ENCODE measurements around the gene RCAN1. TPM values are rescaled to one million over a fixed set of nuclear protein-coding genes. Genes with fewer than 3 reads are reported as not detected.

Gene RCAN1
- total and polyA plus RNA-seq, 2 of the 13 experiments (the other 11 are each of a cell fraction or from before 2014, with no cell fraction given) = 9.4 to 34.1 TPM

DNA sequence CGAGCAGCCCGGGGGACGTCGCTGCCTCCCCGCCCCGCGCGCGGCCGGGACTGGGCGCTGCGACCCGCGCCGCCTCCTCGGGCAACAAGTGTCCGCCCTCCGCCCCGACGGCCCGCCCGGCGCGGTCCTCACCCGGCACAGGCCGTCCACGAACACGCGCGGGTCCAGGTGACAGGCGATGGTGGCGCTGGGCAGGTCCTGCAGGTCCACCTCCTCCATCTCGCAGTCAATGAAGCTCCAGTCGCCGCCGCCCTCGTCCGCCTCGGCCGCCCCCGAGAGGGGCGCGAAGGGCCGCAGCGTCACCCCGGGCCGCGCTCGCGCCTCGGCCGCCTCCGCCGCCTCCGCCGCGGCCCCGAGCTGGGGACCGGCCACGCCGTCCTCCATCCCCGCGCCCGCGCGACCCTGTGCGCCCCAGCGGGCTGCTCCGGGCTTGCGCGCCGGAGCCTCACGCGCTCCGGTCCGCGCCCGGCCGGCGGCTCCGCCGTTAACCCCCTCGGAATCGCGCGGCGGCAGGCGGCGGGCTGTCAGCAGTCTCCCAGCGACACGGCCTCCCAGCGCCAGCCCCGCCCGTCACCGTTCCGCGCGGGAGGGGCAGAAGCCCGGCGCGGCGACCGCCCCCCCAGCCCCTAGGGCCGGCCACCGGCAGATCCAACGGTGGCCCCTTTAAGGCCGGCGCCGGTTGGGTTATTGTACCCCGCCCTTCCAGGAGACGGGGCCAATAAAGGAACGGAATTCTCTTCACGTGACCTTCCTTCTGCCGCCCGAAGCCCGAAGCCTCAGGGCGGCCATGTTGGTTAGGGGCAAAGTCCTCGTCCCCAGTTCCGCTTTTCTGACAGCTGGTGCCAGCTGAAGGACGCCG, at the start of gene RCAN1 (continued):
- TF ChIP-seq, protein P1, sequence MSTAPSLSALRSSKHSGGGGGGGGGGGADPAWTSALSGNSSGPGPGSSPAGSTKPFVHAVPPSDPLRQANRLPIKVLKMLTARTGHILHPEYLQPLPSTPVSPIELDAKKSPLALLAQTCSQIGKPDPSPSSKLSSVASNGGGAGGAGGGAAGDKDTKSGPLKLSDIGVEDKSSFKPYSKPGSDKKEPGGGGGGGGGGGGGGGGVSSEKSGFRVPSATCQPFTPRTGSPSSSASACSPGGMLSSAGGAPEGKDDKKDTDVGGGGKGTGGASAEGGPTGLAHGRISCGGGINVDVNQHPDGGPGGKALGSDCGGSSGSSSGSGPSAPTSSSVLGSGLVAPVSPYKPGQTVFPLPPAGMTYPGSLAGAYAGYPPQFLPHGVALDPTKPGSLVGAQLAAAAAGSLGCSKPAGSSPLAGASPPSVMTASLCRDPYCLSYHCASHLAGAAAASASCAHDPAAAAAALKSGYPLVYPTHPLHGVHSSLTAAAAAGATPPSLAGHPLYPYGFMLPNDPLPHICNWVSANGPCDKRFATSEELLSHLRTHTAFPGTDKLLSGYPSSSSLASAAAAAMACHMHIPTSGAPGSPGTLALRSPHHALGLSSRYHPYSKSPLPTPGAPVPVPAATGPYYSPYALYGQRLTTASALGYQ (CRISPR knock-in tag; IDR thresholded peaks at IDR 0.05) = peak; percentile 66; the same call in 1 of the 2 replicates
- TF ChIP-seq SALL1 (CRISPR knock-in tag; IDR thresholded peaks at IDR 0.05) (peak; percentile 58; the same call in 1 of the 2 replicates), TGIF2 (CRISPR knock-in tag; IDR thresholded peaks at IDR 0.05) (peak; percentile 98), ZKSCAN8 (CRISPR knock-in tag; IDR thresholded peaks at IDR 0.05; ENCODE audit: borderline replicate concordance) (no peak), ZNF263 (CRISPR knock-in tag; IDR thresholded peaks at IDR 0.05) (0 out of 2 replicates have a peak, but pooled peaks have one; percentile 44), GABPB1 (CRISPR knock-in tag; IDR thresholded peaks at IDR 0.05) (peak; percentile 86), TAF15 (IDR thresholded peaks at IDR 0.05; ENCODE audit: low read depth, low read length, poor library complexity, severe bottlenecking) (peak; percentile 25), REXO4 (CRISPR knock-in tag; IDR thresholded peaks at IDR 0.05; ENCODE audit: borderline replicate concordance) (no peak), ZMYM4 (CRISPR knock-in tag; IDR thresholded peaks at IDR 0.05) (peak; percentile 82; the same call in 1 of the 2 replicates), HCFC1 (IDR thresholded peaks at IDR 0.05; ENCODE audit: low read depth, low read length) (peak; percentile 79), PHF20 (CRISPR knock-in tag; IDR thresholded peaks at IDR 0.05) (peak; percentile 82), GLI4 (CRISPR knock-in tag; IDR thresholded peaks at IDR 0.05; ENCODE audit: borderline replicate concordance) (no peak), ZC3H13 (CRISPR knock-in tag; IDR thresholded peaks at IDR 0.05) (no peak; the same call in 1 of the 2 replicates), TP53 (CRISPR knock-in tag; conservative IDR thresholded peaks at IDR 0.05) (0 out of 2 replicates have a peak, but pooled peaks have one; percentile 44), IRF2 (CRISPR knock-in tag; IDR thresholded peaks at IDR 0.05) (peak; percentile 58; the same call in 1 of the 2 replicates)
- TF ChIP-seq, protein P2, sequence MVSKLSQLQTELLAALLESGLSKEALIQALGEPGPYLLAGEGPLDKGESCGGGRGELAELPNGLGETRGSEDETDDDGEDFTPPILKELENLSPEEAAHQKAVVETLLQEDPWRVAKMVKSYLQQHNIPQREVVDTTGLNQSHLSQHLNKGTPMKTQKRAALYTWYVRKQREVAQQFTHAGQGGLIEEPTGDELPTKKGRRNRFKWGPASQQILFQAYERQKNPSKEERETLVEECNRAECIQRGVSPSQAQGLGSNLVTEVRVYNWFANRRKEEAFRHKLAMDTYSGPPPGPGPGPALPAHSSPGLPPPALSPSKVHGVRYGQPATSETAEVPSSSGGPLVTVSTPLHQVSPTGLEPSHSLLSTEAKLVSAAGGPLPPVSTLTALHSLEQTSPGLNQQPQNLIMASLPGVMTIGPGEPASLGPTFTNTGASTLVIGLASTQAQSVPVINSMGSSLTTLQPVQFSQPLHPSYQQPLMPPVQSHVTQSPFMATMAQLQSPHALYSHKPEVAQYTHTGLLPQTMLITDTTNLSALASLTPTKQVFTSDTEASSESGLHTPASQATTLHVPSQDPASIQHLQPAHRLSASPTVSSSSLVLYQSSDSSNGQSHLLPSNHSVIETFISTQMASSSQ (IDR thresholded peaks at IDR 0.05; ENCODE audit: low read depth) = no peak
- TF ChIP-seq, protein P2 (CRISPR knock-in tag; IDR thresholded peaks at IDR 0.05; ENCODE audit: borderline replicate concordance) = peak; percentile 21; the same call in 1 of the 2 replicates
- TF ChIP-seq, protein P3, sequence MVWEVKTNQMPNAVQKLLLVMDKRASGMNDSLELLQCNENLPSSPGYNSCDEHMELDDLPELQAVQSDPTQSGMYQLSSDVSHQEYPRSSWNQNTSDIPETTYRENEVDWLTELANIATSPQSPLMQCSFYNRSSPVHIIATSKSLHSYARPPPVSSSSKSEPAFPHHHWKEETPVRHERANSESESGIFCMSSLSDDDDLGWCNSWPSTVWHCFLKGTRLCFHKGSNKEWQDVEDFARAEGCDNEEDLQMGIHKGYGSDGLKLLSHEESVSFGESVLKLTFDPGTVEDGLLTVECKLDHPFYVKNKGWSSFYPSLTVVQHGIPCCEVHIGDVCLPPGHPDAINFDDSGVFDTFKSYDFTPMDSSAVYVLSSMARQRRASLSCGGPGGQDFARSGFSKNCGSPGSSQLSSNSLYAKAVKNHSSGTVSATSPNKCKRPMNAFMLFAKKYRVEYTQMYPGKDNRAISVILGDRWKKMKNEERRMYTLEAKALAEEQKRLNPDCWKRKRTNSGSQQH (CRISPR knock-in tag; IDR thresholded peaks at IDR 0.05; ENCODE audit: low read depth) = no peak
- TF ChIP-seq, protein P4, sequence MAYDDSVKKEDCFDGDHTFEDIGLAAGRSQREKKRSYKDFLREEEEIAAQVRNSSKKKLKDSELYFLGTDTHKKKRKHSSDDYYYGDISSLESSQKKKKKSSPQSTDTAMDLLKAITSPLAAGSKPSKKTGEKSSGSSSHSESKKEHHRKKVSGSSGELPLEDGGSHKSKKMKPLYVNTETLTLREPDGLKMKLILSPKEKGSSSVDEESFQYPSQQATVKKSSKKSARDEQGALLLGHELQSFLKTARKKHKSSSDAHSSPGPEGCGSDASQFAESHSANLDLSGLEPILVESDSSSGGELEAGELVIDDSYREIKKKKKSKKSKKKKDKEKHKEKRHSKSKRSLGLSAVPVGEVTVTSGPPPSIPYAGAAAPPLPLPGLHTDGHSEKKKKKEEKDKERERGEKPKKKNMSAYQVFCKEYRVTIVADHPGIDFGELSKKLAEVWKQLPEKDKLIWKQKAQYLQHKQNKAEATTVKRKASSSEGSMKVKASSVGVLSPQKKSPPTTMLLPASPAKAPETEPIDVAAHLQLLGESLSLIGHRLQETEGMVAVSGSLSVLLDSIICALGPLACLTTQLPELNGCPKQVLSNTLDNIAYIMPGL (CRISPR knock-in tag; IDR thresholded peaks at IDR 0.05; ENCODE audit: borderline replicate concordance in 1 of 2, low read depth in 1 of 2) = 0 out of 4 replicates have a peak, but pooled peaks of 1 of the 2 experiments have one; percentile 24

Data from HepG2 (cell line).